HG03139 (cell line): ENCODE measurements around the gene NYNRIN.
"Not testable (repeated sequence)": the region's sequence is repeated elsewhere in the genome, so short reads cannot be mapped to it uniquely, and the experiment has no call there.

Source experiments
- ATAC-seq: cut with Tn5 transposase; IDR thresholded peaks from one replicate; pipeline ENCODE4 v1.9.1; 2021; ENCODE audit not compliant: unreplicated experiment

The NYNRIN gene

GRCh38 chr14:24442240-24443052, 43.6 kb downstream of the NYNRIN start, which contains the start of gene SDR39U1:
Gene SDR39U1 (minus strand): TSS chr14:24442776. CDS start chr14:24442769, 7 bp downstream.
- ATAC-seq = peak; percentile 86

GRCh38 chr14:24443053-24443665, 44.4 kb downstream of the NYNRIN start:
- no peak for ATAC-seq

- not testable (repeated sequence) for ATAC-seq
Measured at GRCh38 chr14:24450828-24451227, 52.0 kb downstream of the NYNRIN start.

- no peak for ATAC-seq
Measured at GRCh38 chr14:24456980-24457379, 58.2 kb downstream of the NYNRIN start.

GRCh38 chr14:24458736-24459135, 59.9 kb downstream of the NYNRIN start:
- no peak for ATAC-seq

GRCh38 chr14:24459331-24459730, 60.5 kb downstream of the NYNRIN start:
- ATAC-seq = no peak

- ATAC-seq = no peak
Measured at GRCh38 chr14:24461336-24461735, 62.5 kb downstream of the NYNRIN start.

GRCh38 chr14:24463017-24463883, 64.4 kb downstream of the NYNRIN start:
- no peak for ATAC-seq

GRCh38 chr14:24463884-24464785, 65.3 kb downstream of the NYNRIN start:
- ATAC-seq = no peak

GRCh38 chr14:24465368-24465767, 66.6 kb downstream of the NYNRIN start:
- no peak for ATAC-seq

- no peak for ATAC-seq
Measured at GRCh38 chr14:24465805-24466204, 67.0 kb downstream of the NYNRIN start.
